Stimulated activated naive CD8-positive, alpha-beta T cell treated with anti-CD3 and anti-CD28 coated beads, Interleukin-15, Interleukin-2, amounts not matched to agents 100 U/mL and 50 U/mL, for 24 hours (primary cell): ENCODE results near the gene HDGF.

Experiments
- ATAC-seq: fragments of 150-1000 bp; cut with Tn5 transposase; one replicate; pipeline ENCODE4 v1.10.0; 2021
- DNase-seq: peaks from one replicate; pipeline ENCODE4 v3.0.0; 2021

The HDGF gene

GRCh38 chr1:156746728-156747631 lies 4.5 kb downstream of the HDGF start:
- DNase-seq: peak; percentile 78
- no peak for ATAC-seq

- no peak for ATAC-seq
- DNase-seq: no peak
Measured at GRCh38 chr1:156746406-156746727, 5.1 kb downstream of the HDGF start.

DNA sequence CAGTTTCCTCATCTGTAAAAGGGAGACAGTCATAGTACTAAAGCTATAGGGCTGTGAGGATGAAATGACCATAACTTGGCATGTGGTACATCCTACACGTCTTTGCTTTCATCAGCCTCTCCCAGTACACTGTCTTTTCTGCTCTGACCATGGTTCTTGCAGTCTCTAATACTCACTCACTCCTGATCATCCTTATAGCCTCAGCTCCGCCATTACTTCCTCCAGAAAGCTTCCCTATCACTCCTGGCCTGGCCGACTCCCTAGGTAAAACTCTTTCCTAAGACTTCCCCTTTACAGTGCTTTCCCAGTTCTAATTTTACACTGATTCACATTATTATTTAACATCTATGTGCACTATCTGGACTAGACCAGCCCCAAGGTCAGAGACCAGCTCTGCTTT lies 5.6 kb downstream of the HDGF start:
- DNase-seq (no peak), ATAC-seq (no peak)

GRCh38 chr1:156744786-156745419 lies 6.6 kb downstream of the HDGF start:
- ATAC-seq: no peak
- no peak for DNase-seq

DNA sequence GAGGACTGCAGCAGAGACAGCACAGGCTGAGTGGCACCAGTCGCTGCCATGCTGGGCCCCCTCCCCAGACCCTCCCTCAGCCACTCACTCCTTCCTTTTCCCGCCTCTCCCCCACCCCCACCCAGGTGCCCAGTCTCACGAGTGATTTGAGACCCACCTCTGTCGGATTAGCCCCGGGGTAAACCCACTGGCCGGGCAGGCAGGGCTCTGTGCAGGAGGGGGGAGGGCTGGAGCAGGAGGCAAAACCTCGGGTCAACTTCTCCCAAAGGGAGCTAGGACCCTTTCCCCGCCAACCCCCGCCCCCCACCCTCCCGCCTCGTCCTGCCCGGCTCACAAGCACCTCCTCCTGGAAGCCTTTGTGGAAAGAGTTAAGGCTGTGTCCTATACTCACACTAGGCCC lies 7.1 kb downstream of the HDGF start:
- no peak for ATAC-seq

GRCh38 chr1:156743367-156744302 lies 7.8 kb downstream of the HDGF start:
- ATAC-seq: no peak
- DNase-seq: no peak

More for the DNA sequence above, 7.1 kb downstream of the HDGF start:
- DNase-seq: no peak

GRCh38 chr1:156742801-156743200 lies 8.7 kb downstream of the HDGF start:
- ATAC-seq: no peak
- DNase-seq: no peak

DNA sequence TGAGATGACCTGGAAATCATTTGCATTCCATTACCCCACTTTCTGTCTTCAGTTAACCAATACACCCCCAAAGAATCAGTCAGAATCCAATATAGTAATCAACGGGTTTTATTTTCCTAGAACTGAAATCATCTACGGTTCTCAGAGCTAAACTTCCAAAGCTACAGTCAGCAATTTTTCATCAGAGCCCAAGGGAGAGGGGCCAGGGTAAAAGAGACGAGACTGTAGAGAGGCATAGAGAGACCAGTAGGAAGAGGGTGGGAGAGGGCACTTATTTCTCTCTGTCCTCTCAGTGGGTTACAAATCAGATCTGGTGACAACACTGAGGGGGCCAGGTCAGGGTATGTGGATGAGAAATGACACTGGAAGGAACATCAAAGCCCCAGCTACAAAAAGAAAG lies 9.5 kb downstream of the HDGF start:
- DNase-seq (no peak), ATAC-seq (no peak)

DNA sequence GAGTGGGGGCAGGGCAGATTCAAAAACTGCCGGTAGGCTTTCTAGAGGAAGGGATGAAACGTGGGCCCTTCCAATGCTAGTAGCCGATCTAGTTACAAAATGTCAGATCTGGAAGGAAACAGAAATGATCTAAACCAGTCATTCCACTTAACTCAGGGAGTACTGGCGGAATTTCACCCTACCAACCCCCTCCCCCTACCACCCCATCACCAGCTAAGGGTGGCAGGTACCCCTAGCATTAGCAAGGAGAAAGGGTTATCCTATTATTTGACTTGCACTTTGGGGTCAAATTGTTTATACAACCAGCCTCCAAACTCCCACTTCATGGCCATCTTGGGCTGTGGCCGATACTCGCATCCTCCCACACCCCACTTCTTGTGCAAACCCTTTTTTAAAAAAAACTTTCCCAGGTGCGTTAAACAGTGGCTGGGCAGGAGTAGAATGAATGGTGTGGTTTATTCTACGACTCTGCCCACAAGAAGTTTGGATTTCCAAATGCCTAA lies 9.9 kb downstream of the HDGF start:
- ATAC-seq: no peak

DNA sequence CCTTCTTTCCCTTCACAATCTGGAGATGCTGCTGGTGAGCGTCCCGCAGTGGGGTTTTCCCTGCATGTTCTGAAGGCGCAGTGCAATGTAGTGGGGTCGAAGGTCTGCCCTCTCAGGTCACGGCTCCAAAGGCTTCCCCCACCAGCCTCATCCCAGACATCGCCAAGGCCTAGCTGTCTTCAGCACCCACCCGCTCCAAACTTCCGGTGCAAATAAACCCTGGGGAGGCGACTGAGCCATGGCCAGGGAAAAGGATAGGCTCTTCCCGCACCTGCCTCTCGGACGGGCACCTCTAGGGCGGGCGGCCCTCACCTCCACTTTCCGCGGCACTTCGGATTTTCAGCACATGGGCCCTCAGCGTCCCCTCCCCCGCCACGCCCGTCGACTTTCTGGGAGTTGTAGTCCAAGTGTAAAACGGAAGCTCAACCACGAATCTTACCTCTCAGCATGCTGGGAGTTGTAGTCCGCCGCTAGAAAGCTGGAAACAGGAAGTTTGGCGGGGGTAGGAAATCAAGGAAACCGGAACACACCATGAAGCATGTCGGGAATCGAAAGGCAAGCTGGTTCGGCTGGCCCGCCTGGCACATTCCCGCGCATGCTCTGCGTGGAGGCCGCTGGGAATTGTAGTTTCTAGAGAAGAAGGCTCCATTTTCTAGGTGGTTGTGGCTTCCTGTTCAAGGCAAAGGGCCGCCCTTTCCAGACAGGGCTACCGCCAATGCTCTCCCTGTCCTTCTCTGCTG lies 10.6 kb downstream of the HDGF start, which contains the start of gene MRPL24:
MRPL24 (minus strand) TSS at position 348 of the 740 bp plus-strand sequence. CDS start 2,384 bp downstream, outside the sequence.
- peak; percentile 90 for ATAC-seq
- DNase-seq: peak; percentile 95

More for the DNA sequence above, 9.9 kb downstream of the HDGF start:
- peak; percentile 28 for DNase-seq

- ATAC-seq: peak; percentile 2
- DNase-seq: no peak
Measured at GRCh38 chr1:156740237-156740740, 11.2 kb downstream of the HDGF start.

DNA sequence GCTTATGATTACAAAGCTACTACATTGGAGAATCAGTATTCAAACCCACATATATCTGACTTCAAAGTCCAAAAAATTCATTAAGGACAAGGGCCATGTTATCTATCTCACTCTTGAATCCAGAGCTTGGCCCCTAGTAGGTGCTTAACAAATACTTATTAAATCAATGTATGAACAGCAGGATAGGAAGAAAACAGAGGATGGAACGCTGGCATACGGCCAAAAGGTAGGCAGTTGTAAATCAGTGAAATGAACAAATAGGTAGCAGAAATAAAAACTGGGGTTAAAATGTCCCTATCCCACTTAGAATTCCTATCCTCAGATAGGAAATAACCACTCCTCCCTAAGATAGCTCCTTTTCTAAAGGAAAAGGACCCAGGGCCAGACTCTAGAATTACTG lies 12.6 kb downstream of the HDGF start:
- ATAC-seq: no peak

DNA sequence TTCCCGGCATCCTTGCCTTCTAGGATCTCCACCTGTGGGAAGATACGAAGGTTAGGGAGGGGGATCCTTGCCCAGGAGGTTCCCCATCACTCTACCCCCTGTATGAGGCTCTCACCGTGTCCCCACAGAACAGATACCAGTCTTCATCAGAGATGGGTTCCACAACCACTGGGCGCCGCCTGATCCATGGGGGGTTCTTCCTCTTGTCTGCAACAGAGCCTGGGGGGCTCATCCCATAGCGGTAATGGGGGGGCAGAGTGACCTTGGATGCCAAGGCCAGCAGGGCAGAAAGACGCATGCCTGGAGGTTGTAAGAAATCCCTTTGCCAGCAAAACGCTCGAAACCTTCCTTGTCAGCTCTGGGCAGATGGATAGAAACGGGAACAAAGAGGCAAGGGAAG lies 13.1 kb downstream of the HDGF start:
- DNase-seq (no peak), ATAC-seq (no peak)

More for the DNA sequence above, 12.6 kb downstream of the HDGF start:
- DNase-seq: no peak

DNA sequence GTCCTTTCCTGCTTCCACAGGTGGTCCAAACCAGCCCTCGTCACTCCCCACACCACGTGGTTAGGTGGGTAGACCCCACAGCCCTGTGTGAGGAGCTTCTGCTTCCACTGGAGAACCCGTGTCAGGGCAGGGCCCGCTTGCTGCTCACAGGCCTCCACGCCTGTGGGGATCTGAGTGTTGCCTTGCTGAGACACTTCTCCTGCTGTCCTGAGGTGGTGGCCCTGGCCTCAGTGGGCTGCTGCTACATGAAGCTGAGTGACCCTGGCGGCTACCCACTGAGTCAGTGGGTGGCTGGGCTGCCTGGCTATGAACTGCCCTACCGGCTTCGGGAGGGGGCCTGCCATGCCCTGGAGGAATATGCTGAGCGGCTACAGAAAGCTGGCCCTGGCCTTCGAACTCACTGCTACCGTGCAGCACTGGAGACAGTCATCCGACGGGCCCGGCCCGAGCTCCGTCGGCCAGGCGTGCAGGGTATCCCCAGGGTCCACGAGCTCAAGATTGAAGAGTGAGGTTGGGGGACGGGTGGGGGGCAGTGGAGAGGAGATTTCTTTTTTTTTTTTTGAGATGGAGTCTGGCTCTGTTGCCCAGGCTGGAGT lies 17.4 kb downstream of the HDGF start:
- DNase-seq: no peak
- ATAC-seq: no peak

DNA sequence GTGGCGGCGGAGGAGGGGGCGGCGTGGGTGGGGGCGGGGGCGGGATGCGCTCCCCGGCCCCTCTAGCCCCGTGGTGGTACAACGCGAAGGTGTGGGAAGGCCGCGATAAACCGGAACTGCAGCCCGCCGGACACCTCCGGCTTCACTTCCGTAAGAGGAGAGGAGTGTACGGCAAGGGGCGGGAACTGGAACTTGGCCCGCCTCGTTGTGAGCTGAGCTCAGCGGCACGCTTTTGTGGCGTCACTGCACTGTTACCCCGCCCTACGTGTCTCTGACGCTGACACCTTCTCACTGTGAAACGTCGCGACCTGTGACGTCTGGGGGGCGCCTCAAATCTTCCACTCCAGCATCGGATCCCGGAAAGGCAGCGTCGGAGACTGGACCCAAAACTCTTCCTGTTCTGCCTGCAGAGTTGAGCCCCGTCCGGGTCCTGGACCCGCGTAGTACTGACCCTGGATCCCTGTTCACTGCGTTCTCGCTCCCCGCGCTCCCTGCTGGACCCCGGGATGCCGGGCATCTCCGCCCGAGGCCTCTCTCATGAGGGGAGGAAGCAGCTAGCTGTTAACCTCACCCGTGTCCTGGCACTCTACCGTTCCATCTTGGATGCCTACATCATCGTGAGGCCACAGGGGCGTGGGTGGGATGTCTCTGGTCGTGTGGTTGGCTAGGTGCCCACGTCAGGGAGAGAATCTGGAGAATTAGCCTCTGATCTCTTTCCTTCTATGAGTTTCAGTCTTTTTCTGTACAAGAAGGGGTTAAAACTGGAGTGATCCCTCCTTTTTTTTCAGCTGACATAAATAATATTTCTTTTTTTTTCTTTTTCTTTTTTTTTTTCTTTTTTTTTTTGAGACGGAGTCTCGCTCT lies 22.6 kb downstream of the HDGF start, which contains the start of gene ISG20L2:
ISG20L2 (minus strand) TSS at position 168 of the 864 bp plus-strand sequence. CDS start 1,114 bp downstream, outside the sequence.
- peak; percentile 94 for ATAC-seq
- DNase-seq: peak; percentile 95

GRCh38 chr1:156727926-156728598 lies 23.4 kb downstream of the HDGF start, which contains the start of gene METTL25B:
Gene METTL25B (plus strand): TSS chr1:156728469. CDS start chr1:156729105, 636 bp downstream.
- ATAC-seq (peak; percentile 70), DNase-seq (peak; percentile 85)

GRCh38 chr1:156727492-156727891 lies 24.0 kb downstream of the HDGF start:
- ATAC-seq (no peak), DNase-seq (no peak)

- peak; percentile 69 for DNase-seq
- no peak for ATAC-seq
Measured at GRCh38 chr1:156726549-156727226, 24.8 kb downstream of the HDGF start.
